ENCODE data around the gene ARPC5L.
A peak's percentile ranks its signal among the peaks of the same experiment; 100 is the strongest.

Gene ARPC5L

GRCh38 chr9:124868511-124869465 lies 6.9 kb downstream of the ARPC5L start:
- DNase-seq = peak; percentile 97

- DNase-seq = no peak
These were observed 7.6 kb downstream of the ARPC5L start for GRCh38 chr9:124869466-124869985.

- DNase-seq = peak; percentile 85
These were observed 8.1 kb downstream of the ARPC5L start for GRCh38 chr9:124869986-124870560.

- DNase-seq = peak; percentile 63
These were observed 8.8 kb downstream of the ARPC5L start for GRCh38 chr9:124870723-124871122.

GRCh38 chr9:124871156-124871561 lies 9.2 kb downstream of the ARPC5L start:
- peak; percentile 57 for DNase-seq

- no peak for DNase-seq
These were observed 11.7 kb downstream of the ARPC5L start for GRCh38 chr9:124873664-124874063.

- DNase-seq = no peak
These were observed 13.6 kb downstream of the ARPC5L start for GRCh38 chr9:124875501-124875900.

GRCh38 chr9:124877021-124877782 lies 15.3 kb downstream of the ARPC5L start:
- no peak for DNase-seq

- no peak for DNase-seq
These were observed 16.1 kb downstream of the ARPC5L start for GRCh38 chr9:124878021-124878420.

- DNase-seq = no peak
These were observed 16.6 kb downstream of the ARPC5L start for GRCh38 chr9:124878518-124878917.

GRCh38 chr9:124879226-124879625 lies 17.3 kb downstream of the ARPC5L start:
- DNase-seq = no peak

- DNase-seq = no peak
These were observed 18.6 kb downstream of the ARPC5L start for GRCh38 chr9:124880501-124880900.

- no peak for DNase-seq
These were observed 19.3 kb downstream of the ARPC5L start for GRCh38 chr9:124881138-124881743.

- no peak for DNase-seq
These were observed 20.3 kb downstream of the ARPC5L start for GRCh38 chr9:124882231-124882630.

GRCh38 chr9:124884376-124884775 lies 22.4 kb downstream of the ARPC5L start:
- no peak for DNase-seq

GRCh38 chr9:124885551-124885950 lies 23.6 kb downstream of the ARPC5L start:
- DNase-seq = no peak

GRCh38 chr9:124886461-124886860 lies 24.5 kb downstream of the ARPC5L start:
- DNase-seq = no peak

GRCh38 chr9:124886866-124887492 lies 25.0 kb downstream of the ARPC5L start:
- no peak for DNase-seq

- no peak for DNase-seq
These were observed 25.9 kb downstream of the ARPC5L start for GRCh38 chr9:124887832-124888231.

- no peak for DNase-seq
These were observed 27.1 kb downstream of the ARPC5L start for GRCh38 chr9:124889006-124889405.

GRCh38 chr9:124890179-124890578 lies 28.2 kb downstream of the ARPC5L start:
- no peak for DNase-seq

GRCh38 chr9:124894035-124894740 lies 32.3 kb downstream of the ARPC5L start:
- DNase-seq = no peak
